ENCODE measurements around the gene RCE1. TPM values are rescaled to one million over a fixed set of nuclear protein-coding genes. Genes with fewer than 3 reads are reported as not detected.

Gene RCE1
- total and polyA plus RNA-seq, 3 donors from 2014 or later = 26.4 to 56.9 (median 54.3) TPM

GRCh38 chr11:66880496-66881450 is 37.5 kb downstream of the RCE1 start:
- WGBS, 2 donors = 83 to 90% methylated on average over 9 to 14 of the region's 14 CpGs
- TF ChIP-seq POLR2A (IDR thresholded peaks at IDR 0.05) = no peak
- no peak for TF ChIP-seq CTCF (IDR thresholded peaks at IDR 0.05)
- intact Hi-C loops (cut with DNase I; ENCODE audit: low total_unique reads) = no loop called here
- Histone ChIP-seq H3K36me3 (ENCODE audit: low read depth, missing control alignments) (no peaks in the 10 kb centered on the region), H3K4me1 (no peaks in the 10 kb centered on the region), H3K27me3 (no peaks in the 10 kb centered on the region), H3K9me3 (no peaks in the 10 kb centered on the region), H3K27ac (no peak overlapping the region), H3K4me3 (no peak overlapping the region)
- DNase-seq = no peak

GRCh38 chr11:66881451-66881835 is 38.2 kb downstream of the RCE1 start:
- Histone ChIP-seq H3K4me3 (no peak overlapping the region), H3K36me3 (ENCODE audit: low read depth, missing control alignments) (no peaks in the 10 kb centered on the region), H3K27me3 (no peaks in the 10 kb centered on the region), H3K9me3 (no peaks in the 10 kb centered on the region), H3K27ac (no peak overlapping the region), H3K4me1 (no peaks in the 10 kb centered on the region)
- no peak for DNase-seq
- TF ChIP-seq CTCF (IDR thresholded peaks at IDR 0.05) (no peak), POLR2A (IDR thresholded peaks at IDR 0.05) (no peak)
- WGBS, 2 donors = 93 to 96% methylated on average over 10 of the region's 10 CpGs
- intact Hi-C loops (cut with DNase I; ENCODE audit: low total_unique reads) = no loop called here

- H3K4me3 ChIP-seq = no peak overlapping the region
- H3K9me3 ChIP-seq = no peaks in the 10 kb centered on the region
- no peaks in the 10 kb centered on the region for H3K4me1 ChIP-seq
- H3K36me3 ChIP-seq (ENCODE audit: low read depth, missing control alignments) = no peaks in the 10 kb centered on the region
- no peak for DNase-seq
- H3K27ac ChIP-seq = no peak overlapping the region
- intact Hi-C loops (cut with DNase I; ENCODE audit: low total_unique reads) = no loop called here
- no peaks in the 10 kb centered on the region for H3K27me3 ChIP-seq
- WGBS, 2 donors = 80 to 90% methylated on average over 9 of the region's 9 CpGs
- no peak for TF ChIP-seq CTCF (IDR thresholded peaks at IDR 0.05)
- no peak for TF ChIP-seq POLR2A (IDR thresholded peaks at IDR 0.05)
These were observed 38.7 kb downstream of the RCE1 start for GRCh38 chr11:66881927-66882452.

GRCh38 chr11:66882561-66883015 is 39.3 kb downstream of the RCE1 start:
- H3K27ac ChIP-seq = no peak overlapping the region
- no peaks in the 10 kb centered on the region for H3K9me3 ChIP-seq
- H3K36me3 ChIP-seq (ENCODE audit: low read depth, missing control alignments) = no peaks in the 10 kb centered on the region
- no peak overlapping the region for H3K4me3 ChIP-seq
- H3K4me1 ChIP-seq = no peaks in the 10 kb centered on the region
- TF ChIP-seq POLR2A (IDR thresholded peaks at IDR 0.05) (no peak), CTCF (IDR thresholded peaks at IDR 0.05) (no peak)
- H3K27me3 ChIP-seq = no peaks in the 10 kb centered on the region
- WGBS, 2 donors = 84 to 91% methylated on average over 13 to 14 of the region's 14 CpGs
- no peak for DNase-seq
- intact Hi-C loops (cut with DNase I; ENCODE audit: low total_unique reads) = no loop called here

Data from testis (tissue), 3 donors.